HepG2 (cell line): ENCODE data around the gene TECTA. TPM values are rescaled to one million over a fixed set of nuclear protein-coding genes. Genes with fewer than 3 reads are reported as not detected.

Experiments
- ARNT2 ChIP-seq: sonication (generic); formaldehyde crosslinking; IDR thresholded peaks from 2 replicates; pipeline ENCODE4 v1.8.0; 2022; ENCODE audit warnings: mild to moderate bottlenecking, low read depth, missing genetic modification reagents, moderate library complexity
- ELF1 ChIP-seq: sonication (generic); formaldehyde crosslinking; IDR thresholded peaks from 2 replicates; pipeline ENCODE4 v1.4.0; 2020; ENCODE audit warnings: missing genetic modification reagents
- ESRRA ChIP-seq: sonication (generic); formaldehyde crosslinking; IDR thresholded peaks from 2 replicates; pipeline ENCODE4 v1.5.1; 2020; ENCODE audit warnings: mild to moderate bottlenecking, low read depth, missing genetic modification reagents
- HMGA1 ChIP-seq: sonication (generic); formaldehyde crosslinking; conservative IDR thresholded peaks from 2 replicates; pipeline ENCODE4 v1.4.0; 2020; ENCODE audit warnings: missing genetic modification reagents
- HNRNPH1 ChIP-seq: fragments of 200-400 bp; formaldehyde crosslinking; optimal IDR thresholded peaks from 2 replicates; pipeline ENCODE3; 2017; ENCODE audit warnings: mild to moderate bottlenecking, low read depth, low read length
- LCORL ChIP-seq, 2 experiments: fragments of 450-650 bp in 1 of 2; sonication (generic) in 1 of 2; formaldehyde crosslinking in 1 of 2; IDR thresholded peaks; 2 replicates each; pipeline versions ENCODE4 v1.5.0 to v1.6.1; 2017 to 2020; ENCODE audit warnings: antibody characterized with exemption in 1 of 2, missing genetic modification reagents in 1 of 2
- NCOA5 ChIP-seq: sonication (generic); formaldehyde crosslinking; IDR thresholded peaks from 2 replicates; pipeline ENCODE4 v1.4.0; 2020; ENCODE audit warnings: missing genetic modification reagents
- SP2 ChIP-seq: sonication (generic); formaldehyde crosslinking; IDR thresholded peaks from 2 replicates; pipeline ENCODE4 v1.5.1; 2020; ENCODE audit warnings: mild to moderate bottlenecking, missing genetic modification reagents
- WIZ ChIP-seq: sonication (generic); formaldehyde crosslinking; IDR thresholded peaks from 2 replicates; pipeline ENCODE4 v1.5.1; 2020; ENCODE audit warnings: mild to moderate bottlenecking, missing genetic modification reagents
- ZBTB42 ChIP-seq: sonication (generic); formaldehyde crosslinking; IDR thresholded peaks from 2 replicates; pipeline ENCODE4 v1.5.0; 2020; ENCODE audit warnings: mild to moderate bottlenecking, missing genetic modification reagents
- ZNF274 ChIP-seq: sonication (generic); formaldehyde crosslinking; IDR thresholded peaks from 2 replicates; pipeline ENCODE4 v1.5.1; 2020; ENCODE audit warnings: mild to moderate bottlenecking, missing genetic modification reagents
- ZNF317 ChIP-seq: sonication (generic); formaldehyde crosslinking; IDR thresholded peaks from 2 replicates; pipeline ENCODE4 v1.5.0; 2020; ENCODE audit warnings: mild to moderate bottlenecking, missing genetic modification reagents
- ZNF496 ChIP-seq: sonication (generic); formaldehyde crosslinking; IDR thresholded peaks from 2 replicates; pipeline ENCODE4 v1.8.1; 2023; ENCODE audit warnings: mild to moderate bottlenecking, moderate library complexity, missing genetic modification reagents; ENCODE audit not compliant: insufficient replicate concordance
- ZNF558 ChIP-seq: sonication (generic); formaldehyde crosslinking; IDR thresholded peaks from 2 replicates; pipeline ENCODE4 v1.9.0; 2022; ENCODE audit warnings: mild to moderate bottlenecking, missing genetic modification reagents, borderline replicate concordance
- ZNF572 ChIP-seq: sonication (generic); formaldehyde crosslinking; IDR thresholded peaks from 2 replicates; pipeline ENCODE4 v1.5.1; 2020; ENCODE audit warnings: mild to moderate bottlenecking, missing genetic modification reagents
- ZNF644 ChIP-seq: IDR thresholded peaks from 2 replicates; pipeline ENCODE4 v1.6.1; 2016; ENCODE audit warnings: low read depth
- ZNF766 ChIP-seq: sonication (generic); formaldehyde crosslinking; IDR thresholded peaks from 2 replicates; pipeline ENCODE4 v1.5.0; 2020; ENCODE audit warnings: missing genetic modification reagents, borderline replicate concordance
- ZNF776 ChIP-seq: sonication (generic); formaldehyde crosslinking; IDR thresholded peaks from 2 replicates; pipeline ENCODE4 v1.4.0; 2020; ENCODE audit warnings: mild to moderate bottlenecking, missing genetic modification reagents
- polyA plus RNA-seq, 8 experiments: library from polyadenylated mRNA; depleted of rRNA in 3 of 8; stranded (reverse) in 7 of 8; unstranded in 1 of 8; fragments of >200 nt; fragmentation: Illumina TruSeq in 4 of 8; extraction: Trizol in 4 of 8; gene quantifications; 2 replicates each; pipeline versions ENCODE4 v1.2.1 to v1.2.3, GENCODE V29; 2011 to 2016; ENCODE audit warnings: low read depth in 4 of 8, missing spikeins in 1 of 8, mixed read lengths in 1 of 8; ENCODE audit not compliant: insufficient read depth in 1 of 8
- total RNA-seq, 5 experiments: library from RNA; depleted of rRNA; stranded (reverse); fragments of >200 nt; fragmentation: Illumina TruSeq; extraction: Trizol; gene quantifications; 2 replicates each; pipeline ENCODE4 v1.2.3, GENCODE V29; 2016; ENCODE audit warnings: low read depth in 1 of 5
- TF ChIP-seq, protein P1 (sequence below): sonication (generic); formaldehyde crosslinking; IDR thresholded peaks from one replicate; pipeline ENCODE4 v1.5.1; 2020; ENCODE audit warnings: mild to moderate bottlenecking, missing genetic modification reagents; ENCODE audit errors: not compliant biosample characterization
- TF ChIP-seq, protein P2 (sequence below): sonication (generic); formaldehyde crosslinking; IDR thresholded peaks from 2 replicates; pipeline ENCODE4 v1.5.0; 2020; ENCODE audit warnings: missing genetic modification reagents, mild to moderate bottlenecking, borderline replicate concordance
- TF ChIP-seq, protein P3 (sequence below): sonication (generic); formaldehyde crosslinking; IDR thresholded peaks from 2 replicates; pipeline ENCODE4 v1.4.0; 2020; ENCODE audit warnings: missing genetic modification reagents; ENCODE audit errors: not compliant biosample characterization

Gene TECTA
- total and polyA plus RNA-seq, 2 of the 13 experiments (the other 11 are each of a cell fraction or from before 2014, with no cell fraction given) = 0.04 to 0.17 TPM

DNA sequence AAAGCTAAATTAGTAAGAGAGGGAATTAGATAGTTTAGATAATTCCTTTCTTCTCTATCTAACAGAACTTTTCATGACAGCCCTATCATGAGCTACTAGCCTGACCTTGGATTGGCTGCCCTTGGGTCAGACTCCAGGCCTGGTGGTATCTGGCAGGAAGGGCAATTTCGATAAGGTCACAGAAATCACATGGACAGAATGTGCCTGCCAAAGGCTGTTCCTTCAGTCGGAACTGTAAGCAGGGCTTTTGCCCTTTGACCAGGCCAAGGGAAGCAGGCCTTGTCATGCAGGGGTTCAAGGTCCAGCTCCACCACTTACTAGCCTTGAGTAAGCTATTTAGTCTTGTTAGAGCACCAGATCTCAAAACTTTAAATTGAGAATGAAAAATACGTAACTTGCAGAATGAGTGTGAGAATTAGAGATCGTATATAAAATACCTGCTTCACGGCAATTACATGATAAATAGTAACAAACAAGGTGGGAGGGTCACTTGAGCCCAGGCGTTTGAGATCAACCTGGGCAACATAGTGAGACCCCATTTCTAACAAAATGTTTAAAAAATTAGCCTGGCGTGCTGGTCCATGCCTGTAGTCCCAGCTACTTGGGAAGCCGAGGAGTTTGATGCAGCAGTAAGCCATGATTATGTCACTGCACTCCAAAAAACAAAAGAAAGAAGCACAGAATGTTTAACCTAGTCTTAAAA lies 130.7 kb downstream of the TECTA start (continued):
- TF ChIP-seq, protein P1, sequence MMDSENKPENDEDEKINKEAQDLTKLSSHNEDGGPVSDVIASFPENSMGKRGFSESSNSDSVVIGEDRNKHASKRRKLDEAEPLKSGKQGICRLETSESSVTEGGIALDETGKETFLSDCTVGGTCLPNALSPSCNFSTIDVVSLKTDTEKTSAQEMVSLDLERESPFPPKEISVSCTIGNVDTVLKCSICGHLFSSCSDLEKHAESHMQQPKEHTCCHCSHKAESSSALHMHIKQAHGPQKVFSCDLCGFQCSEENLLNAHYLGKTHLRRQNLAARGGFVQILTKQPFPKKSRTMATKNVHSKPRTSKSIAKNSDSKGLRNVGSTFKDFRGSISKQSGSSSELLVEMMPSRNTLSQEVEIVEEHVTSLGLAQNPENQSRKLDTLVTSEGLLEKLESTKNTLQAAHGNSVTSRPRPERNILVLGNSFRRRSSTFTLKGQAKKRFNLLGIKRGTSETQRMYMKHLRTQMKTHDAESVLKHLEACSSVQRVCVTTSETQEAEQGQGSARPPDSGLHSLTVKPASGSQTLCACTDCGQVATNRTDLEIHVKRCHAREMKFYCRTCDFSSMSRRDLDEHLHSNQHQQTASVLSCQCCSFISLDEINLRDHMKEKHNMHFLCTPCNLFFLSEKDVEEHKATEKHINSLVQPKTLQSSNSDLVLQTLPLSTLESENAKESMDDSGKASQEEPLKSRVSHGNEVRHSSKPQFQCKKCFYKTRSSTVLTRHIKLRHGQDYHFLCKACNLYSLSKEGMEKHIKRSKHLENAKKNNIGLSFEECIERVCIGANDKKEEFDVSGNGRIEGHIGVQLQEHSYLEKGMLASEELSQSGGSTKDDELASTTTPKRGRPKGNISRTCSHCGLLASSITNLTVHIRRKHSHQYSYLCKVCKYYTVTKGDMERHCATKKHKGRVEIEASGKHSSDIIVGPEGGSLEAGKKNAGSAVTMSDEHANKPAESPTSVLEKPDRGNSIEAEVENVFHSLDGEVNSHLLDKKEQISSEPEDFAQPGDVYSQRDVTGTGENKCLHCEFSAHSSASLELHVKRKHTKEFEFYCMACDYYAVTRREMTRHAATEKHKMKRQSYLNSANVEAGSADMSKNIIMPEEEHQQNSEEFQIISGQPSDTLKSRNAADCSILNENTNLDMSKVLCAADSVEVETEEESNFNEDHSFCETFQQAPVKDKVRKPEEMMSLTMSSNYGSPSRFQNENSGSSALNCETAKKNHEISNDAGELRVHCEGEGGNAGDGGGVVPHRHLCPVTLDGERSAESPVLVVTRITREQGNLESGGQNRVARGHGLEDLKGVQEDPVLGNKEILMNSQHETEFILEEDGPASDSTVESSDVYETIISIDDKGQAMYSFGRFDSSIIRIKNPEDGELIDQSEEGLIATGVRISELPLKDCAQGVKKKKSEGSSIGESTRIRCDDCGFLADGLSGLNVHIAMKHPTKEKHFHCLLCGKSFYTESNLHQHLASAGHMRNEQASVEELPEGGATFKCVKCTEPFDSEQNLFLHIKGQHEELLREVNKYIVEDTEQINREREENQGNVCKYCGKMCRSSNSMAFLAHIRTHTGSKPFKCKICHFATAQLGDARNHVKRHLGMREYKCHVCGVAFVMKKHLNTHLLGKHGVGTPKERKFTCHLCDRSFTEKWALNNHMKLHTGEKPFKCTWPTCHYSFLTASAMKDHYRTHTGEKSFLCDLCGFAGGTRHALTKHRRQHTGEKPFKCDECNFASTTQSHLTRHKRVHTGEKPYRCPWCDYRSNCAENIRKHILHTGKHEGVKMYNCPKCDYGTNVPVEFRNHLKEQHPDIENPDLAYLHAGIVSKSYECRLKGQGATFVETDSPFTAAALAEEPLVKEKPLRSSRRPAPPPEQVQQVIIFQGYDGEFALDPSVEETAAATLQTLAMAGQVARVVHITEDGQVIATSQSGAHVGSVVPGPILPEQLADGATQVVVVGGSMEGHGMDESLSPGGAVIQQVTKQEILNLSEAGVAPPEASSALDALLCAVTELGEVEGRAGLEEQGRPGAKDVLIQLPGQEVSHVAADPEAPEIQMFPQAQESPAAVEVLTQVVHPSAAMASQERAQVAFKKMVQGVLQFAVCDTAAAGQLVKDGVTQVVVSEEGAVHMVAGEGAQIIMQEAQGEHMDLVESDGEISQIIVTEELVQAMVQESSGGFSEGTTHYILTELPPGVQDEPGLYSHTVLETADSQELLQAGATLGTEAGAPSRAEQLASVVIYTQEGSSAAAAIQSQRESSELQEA (CRISPR knock-in tag) = no peak
- TF ChIP-seq ZNF572 (CRISPR knock-in tag) (no peak; the same call in 1 of the 2 replicates), ARNT2 (CRISPR knock-in tag) (no peak), ZNF766 (CRISPR knock-in tag) (no peak), ZNF274 (CRISPR knock-in tag) (no peak), ZNF776 (CRISPR knock-in tag) (no peak), ZNF558 (CRISPR knock-in tag) (no peak), ZNF317 (CRISPR knock-in tag) (0 out of 2 replicates have a peak, but pooled peaks have one; percentile 50), ELF1 (CRISPR knock-in tag) (no peak), NCOA5 (CRISPR knock-in tag) (no peak), HNRNPH1 (no peak), ZNF496 (no peak), ESRRA (CRISPR knock-in tag) (peak; percentile 99), HMGA1 (no peak), WIZ (CRISPR knock-in tag) (peak; percentile 89), SP2 (CRISPR knock-in tag) (no peak), ZBTB42 (CRISPR knock-in tag) (no peak), LCORL (IDR thresholded peaks at IDR 0.05) (no peak), LCORL (CRISPR knock-in tag; IDR thresholded peaks at IDR 0.05) (no peak), ZNF644 (peak; percentile 78; the same call in 1 of the 2 replicates)
- TF ChIP-seq, protein P2, sequence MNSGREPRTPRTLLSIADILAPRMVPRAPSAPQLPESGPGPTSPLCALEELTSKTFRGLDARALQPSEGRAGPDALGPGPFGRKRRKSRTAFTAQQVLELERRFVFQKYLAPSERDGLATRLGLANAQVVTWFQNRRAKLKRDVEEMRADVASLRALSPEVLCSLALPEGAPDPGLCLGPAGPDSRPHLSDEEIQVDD (CRISPR knock-in tag) = no peak
- TF ChIP-seq, protein P3, sequence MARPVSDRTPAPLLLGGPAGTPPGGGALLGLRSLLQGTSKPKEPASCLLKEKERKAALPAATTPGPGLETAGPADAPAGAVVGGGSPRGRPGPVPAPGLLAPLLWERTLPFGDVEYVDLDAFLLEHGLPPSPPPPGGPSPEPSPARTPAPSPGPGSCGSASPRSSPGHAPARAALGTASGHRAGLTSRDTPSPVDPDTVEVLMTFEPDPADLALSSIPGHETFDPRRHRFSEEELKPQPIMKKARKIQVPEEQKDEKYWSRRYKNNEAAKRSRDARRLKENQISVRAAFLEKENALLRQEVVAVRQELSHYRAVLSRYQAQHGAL (CRISPR knock-in tag) = no peak
